Stimulated activated CD4-positive, alpha-beta T cell treated with anti-CD3 and anti-CD28 coated beads, Interleukin-4, amount 100 ng/mL, for 48 hours (primary cell): ENCODE measurements around the gene KIAA0930.
"Not testable (repeated sequence)": the region's sequence is repeated elsewhere in the genome, so short reads cannot be mapped to it uniquely, and the experiment has no call there.

ENCODE experiments used
- DNase-seq, 2 donors: peaks; one replicate each; pipeline ENCODE4 v3.0.0-alpha.2; 2020; ENCODE audit warnings: low read depth in 2 of 2

Gene KIAA0930

GRCh38 chr22:45240810-45241631 lies at the start of gene KIAA0930:
Gene KIAA0930 (minus strand): TSS chr22:45240894. CDS start chr22:45240703, 191 bp downstream.
- peak; percentile 70 to 80 for DNase-seq

- no peak for DNase-seq
These were observed 46.3 kb upstream of the KIAA0930 start for GRCh38 chr22:45286854-45287551.

DNA sequence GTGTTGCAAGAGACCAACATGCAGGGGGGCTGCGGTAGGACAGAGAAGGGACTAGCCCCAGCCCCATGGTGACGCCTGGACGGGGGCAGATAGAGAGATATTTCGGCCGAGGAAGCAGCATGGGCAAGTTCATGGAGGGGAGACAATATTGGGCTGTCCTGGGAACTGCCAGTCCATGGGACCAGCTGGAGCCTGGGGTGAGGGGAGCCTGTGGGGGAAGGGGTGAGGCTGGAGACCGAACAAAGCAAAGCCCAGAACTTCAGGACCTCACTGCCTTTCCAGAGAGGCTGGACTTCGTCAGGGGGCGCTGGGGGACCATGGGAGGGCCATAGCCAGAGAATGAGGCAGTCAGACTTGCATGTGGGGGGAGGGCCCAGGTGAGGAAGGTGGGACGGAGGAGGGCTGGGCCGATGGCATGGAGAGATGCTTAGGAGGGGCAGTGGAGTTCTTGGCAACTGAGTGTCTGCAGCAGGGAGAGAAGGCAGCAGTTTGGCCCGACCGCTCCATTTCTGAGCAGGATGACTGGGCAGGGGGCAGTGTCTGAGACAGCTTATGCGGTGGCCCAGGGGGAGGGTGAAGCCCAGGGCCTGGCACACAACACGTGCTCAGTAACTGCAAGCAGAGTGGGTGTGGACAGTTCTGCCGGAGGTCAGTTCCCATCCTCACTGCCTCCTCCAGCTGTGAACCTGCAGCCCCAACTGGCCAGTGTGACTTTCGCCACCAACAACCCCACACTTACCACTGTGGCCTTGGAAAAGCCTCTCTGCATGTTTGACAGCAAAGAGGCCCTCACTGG lies 44.8 kb upstream of the KIAA0930 start:
- DNase-seq = no peak

GRCh38 chr22:45284705-45285262 lies 44.1 kb upstream of the KIAA0930 start, which contains the start of gene UPK3A:
Gene UPK3A (plus strand): TSS chr22:45284949. CDS start chr22:45285014, 65 bp downstream.
- peak; percentile 42 to 50 for DNase-seq

DNA sequence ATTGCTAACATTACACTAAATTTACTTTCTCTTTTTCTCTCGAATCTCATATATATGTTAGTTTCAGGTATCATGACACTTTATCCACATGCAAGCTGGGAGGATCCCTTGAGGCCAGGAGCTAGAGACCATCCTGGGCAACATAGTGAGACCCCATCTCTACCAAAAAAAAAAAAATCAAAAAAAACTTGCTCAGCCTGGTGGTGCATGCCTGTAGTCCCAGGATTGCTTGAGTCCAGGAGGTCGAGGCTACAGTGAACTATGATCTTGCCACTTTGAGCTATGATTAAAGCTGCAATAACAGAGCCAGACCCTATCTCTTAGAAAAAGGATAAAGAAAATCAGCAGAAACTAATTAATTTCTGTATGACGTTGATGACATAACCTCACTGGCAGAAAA lies 40.3 kb upstream of the KIAA0930 start:
- DNase-seq = no peak

- DNase-seq = no peak
These were observed 39.9 kb upstream of the KIAA0930 start for GRCh38 chr22:45280587-45280980.

DNA sequence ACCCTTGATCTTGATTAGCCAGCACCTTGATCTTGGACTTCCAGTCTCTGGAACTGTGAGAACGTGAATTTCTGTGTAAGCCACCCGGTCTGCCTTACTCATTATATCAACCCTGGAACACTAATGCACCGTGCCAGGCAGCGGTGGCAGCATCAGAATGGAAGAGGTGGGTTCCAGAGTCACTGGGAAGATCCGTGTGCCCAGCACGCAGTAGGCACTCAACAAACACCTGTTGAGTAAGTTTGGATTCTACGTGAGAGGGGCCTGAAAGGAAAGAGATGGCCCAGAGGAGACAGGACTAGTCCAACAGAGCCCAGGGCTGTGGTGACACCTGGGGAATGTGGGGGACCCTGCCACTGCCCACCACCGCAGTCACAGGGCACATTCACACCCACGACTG lies 37.4 kb upstream of the KIAA0930 start:
- DNase-seq = no peak

DNA sequence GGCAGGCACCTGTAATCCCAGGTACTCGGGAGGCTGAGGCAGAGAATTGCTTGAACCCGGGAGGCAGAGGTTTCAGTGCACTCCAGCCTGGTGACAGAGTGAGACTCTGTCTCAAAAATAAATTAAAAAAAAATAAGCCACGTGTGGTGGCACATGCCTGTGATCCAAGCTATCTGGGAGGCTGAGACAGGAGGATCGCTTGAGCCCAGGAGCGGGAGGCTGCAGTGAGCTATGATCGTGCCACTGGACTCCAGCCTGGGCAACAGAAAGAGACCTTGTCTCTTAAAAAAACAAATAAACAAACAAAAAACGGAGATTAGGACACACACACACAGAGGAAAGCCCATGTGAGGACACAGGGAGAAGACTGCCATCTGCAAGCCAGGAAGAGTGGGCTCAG lies 37.0 kb upstream of the KIAA0930 start:
- DNase-seq = not testable (repeated sequence)

GRCh38 chr22:45276507-45277105 lies 35.9 kb upstream of the KIAA0930 start:
- no peak for DNase-seq

GRCh38 chr22:45273452-45274075 lies 32.9 kb upstream of the KIAA0930 start:
- no peak for DNase-seq

GRCh38 chr22:45272498-45272897 lies 31.8 kb upstream of the KIAA0930 start:
- no peak for DNase-seq

DNA sequence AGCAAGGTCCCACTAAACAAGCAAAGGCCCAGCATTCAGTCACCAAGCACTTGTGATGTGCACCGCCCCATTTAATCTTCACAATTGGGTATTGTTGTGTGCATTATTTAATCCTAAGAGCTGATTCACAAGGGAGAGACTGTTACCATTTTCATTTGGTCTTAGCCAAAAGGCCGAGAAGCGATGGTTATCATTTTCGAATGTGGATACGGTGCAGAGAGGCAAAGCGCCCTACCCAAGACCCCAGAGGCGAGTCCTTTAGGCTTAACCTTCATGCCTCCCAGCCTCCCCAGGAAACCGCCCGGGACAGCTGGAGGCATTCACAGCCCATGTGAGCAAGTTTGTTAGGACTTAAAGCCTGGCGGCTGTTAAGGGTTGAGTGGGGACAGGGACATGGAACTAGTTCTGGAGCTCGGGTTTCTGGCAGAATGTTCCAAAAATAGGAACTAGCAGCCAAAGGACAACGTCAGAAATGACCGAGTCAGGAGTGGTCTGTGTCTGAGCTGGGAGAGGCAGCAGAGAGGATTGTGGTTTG lies 31.0 kb upstream of the KIAA0930 start:
- DNase-seq = no peak

DNA sequence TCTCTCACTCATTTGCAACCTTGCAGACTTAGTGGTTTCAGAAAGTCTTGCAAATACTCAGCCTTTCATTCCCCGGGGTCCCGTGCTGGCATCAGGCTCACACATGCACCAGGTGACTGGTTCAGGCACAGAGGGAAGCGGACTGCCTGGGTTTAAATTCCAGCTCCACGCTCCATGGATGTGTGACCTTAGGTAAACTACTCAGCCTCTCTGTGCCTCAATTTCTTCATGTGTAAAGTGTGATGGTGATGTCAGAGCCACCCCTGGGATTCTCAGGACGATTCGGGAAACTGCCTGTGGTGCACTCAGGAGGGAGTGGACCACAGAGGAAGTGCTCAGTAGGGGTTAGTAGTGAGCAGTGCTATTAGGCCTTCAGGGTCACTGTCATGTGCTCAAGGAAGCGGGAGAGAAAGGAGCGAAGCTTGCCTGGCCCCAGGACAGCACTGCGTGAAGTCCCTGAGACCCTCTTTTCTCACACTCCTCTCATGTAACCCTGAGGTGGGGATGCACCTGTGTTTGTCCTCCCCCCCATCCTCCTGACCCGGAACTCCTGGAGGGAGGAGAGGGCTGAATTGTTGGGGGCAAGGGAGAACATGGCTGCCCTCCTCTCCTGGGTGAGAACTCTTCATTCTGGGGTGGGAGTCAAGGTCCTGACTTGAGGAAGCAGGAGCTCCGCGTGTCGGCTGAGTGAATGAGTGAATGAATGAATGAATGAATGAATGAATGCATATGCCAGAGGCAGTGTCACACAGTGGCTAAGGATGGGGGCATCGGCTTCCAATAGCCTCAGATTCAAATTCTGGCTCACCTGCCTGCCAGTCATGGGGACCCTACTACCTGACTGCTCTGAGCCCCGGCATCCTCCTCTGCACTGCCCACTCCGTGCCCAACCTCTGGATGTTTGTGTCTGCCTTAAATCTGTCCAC lies 29.7 kb upstream of the KIAA0930 start:
- DNase-seq = no peak

DNA sequence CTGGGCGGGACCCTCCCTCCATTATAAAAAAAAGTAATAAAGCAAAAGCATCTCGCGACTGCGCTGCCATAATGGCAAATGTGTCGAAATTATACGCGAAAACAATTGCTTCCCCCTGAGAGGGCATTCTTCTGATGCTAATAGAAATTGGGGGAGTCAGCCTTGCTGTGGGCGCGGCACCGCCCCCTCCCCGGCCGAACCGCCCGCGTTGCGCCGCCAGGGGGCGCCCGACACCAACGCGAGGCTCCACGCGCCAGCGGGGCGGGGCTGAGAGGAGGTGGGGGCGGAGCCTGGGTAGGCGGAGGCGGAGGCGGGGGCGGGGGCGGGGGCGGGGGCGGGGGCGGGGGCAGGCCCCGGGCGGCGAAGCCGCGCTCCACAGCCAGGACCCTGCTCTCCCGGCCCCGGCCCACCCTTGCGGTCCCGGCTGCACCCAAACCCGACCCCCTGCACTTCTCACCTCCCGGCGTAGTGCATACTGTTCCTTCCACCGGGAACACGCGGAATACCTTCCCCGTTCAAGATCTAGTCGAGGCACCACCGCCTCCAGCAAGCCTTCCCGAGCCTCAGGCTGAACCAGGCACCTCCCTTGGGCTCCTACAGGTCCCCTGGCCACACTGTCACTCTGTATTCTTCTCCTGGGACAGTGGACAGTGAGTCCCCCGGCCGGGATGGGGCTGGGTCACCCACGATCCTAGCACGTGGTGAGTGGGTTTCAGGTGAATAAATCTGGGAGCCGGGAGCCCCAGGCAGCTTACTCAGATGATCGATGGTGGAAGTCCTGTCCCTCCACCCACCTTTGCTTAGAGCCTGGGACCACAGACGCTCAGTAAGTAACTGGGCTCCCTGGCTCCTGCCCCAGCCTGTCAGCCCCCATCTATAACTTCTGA lies 28.5 kb upstream of the KIAA0930 start:
- DNase-seq = peak; percentile 69 to 85

DNA sequence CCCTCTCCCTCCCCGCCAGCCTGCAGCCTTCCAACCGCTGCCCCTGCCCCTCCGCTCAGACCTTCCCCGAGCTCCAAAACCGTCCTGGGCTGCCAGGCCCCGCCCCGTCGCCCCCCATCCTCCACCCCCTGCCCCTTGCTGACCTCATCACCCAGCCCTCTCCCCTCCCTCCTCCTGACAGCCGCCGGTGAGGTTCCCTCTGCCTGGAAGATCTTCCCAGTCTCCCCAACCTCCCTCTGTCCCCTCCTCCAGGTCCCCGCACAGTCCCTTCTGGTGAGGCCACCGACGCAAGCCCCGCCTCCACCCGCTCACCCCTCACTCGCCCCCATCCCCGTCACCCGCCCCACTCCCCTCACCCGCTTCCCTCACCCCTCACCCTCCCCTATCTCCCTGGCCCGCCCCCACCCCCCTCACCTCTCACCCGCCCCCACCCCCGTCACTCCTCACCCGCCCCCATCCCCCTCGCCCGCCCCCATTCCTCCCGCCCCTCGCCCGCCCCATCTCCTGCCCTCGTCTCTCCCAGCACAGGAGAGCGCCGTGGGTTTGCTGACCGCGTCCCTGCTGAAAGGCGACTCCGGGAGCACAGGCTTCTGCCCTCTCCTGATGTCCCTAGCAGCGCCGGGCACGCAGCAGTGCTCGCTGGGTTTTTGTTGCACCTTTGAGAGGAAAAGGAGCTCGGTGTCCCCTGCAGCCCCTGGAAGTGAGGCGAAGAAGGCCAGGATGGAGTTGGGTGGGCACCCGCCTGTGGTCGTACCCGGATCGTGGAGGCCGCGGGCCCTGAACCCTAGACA lies 27.7 kb upstream of the KIAA0930 start:
- DNase-seq = no peak

- DNase-seq = no peak
These were observed 24.8 kb upstream of the KIAA0930 start for GRCh38 chr22:45265535-45265934.

DNA sequence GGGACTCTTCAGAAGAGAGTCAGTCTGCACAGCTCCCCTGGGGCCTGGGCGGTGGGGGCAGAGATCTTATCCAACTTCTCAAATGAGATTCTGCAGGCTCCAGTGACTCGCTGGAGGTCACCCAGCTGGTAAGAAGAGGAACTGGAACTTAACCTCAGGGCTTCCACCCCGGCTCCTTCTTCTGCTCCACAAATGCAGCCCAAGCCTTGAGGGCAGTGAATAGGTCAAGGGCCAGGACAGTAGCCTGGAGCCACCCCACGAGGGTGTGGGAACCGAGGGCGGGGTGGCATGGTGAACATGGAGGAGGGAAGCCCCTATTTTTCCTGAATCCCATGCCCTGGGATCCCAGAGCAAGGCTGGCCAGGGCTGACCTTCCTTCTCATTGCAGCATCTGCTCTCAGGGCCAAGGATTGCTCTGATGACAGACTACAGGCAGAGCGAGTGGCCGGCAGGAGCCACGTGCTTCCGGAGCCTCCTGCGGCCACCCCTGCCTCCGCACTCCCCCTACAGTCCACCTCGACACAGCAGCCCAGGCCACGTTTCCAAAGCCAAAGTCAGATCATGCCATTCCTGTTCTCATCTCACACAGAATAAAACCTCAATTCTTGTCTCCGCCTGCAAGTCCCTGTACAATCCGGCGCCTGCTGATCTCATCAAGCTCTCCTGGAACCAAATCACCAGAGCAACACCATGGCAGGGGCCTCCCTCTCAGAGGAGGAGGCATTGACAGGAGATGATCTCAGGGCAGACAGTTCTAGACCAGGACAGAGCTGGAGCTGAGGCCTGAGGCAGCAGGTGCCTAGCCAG lies 23.0 kb upstream of the KIAA0930 start:
- DNase-seq = no peak
